ENCODE results near the gene NAA38.
"Not testable (repeated sequence)": the region's sequence is repeated elsewhere in the genome, so short reads cannot be mapped to it uniquely, and the experiment has no call there.

DNA sequence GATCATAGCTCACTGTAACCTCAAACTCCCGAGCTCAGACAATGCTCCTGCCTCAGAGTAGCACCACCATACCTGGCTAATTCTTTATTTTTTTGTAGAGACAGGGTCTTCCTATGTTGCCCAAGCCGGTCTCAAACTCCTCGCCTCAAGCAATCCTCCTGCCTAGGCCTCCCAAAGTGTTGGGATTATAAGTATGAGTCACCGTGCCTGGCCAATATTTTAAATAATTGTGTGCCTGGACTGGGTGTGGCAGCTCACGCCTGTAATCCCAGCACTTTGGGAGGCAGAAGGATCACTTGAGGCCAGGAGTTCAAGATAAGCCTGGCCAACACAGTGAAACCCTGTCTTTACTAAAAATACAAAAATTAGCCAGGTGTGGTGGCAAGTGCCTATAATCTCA, 7.0 kb upstream of the NAA38 start:
- TF ChIP-seq MEIS1 (CRISPR knock-in tag; IDR thresholded peaks at IDR 0.05; ENCODE audit: borderline replicate concordance); ZNF747 (tag by site-specific recombination; IDR thresholded peaks at IDR 0.05); BCL11A (tag by site-specific recombination; IDR thresholded peaks at IDR 0.05; ENCODE audit: low read depth); ZNF664 (tag by site-specific recombination; IDR thresholded peaks at IDR 0.05); YY1 (tag by site-specific recombination; IDR thresholded peaks at IDR 0.05); ZBTB21 (tag by site-specific recombination; IDR thresholded peaks at IDR 0.05); KLF10 (tag by site-specific recombination; IDR thresholded peaks at IDR 0.05); ZNF76 (tag by site-specific recombination; IDR thresholded peaks at IDR 0.05; ENCODE audit: borderline replicate concordance, low read depth): not testable (repeated sequence)
- TF ChIP-seq, protein P1, sequence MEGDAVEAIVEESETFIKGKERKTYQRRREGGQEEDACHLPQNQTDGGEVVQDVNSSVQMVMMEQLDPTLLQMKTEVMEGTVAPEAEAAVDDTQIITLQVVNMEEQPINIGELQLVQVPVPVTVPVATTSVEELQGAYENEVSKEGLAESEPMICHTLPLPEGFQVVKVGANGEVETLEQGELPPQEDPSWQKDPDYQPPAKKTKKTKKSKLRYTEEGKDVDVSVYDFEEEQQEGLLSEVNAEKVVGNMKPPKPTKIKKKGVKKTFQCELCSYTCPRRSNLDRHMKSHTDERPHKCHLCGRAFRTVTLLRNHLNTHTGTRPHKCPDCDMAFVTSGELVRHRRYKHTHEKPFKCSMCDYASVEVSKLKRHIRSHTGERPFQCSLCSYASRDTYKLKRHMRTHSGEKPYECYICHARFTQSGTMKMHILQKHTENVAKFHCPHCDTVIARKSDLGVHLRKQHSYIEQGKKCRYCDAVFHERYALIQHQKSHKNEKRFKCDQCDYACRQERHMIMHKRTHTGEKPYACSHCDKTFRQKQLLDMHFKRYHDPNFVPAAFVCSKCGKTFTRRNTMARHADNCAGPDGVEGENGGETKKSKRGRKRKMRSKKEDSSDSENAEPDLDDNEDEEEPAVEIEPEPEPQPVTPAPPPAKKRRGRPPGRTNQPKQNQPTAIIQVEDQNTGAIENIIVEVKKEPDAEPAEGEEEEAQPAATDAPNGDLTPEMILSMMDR (tag by site-specific recombination; IDR thresholded peaks at IDR 0.05): not testable (repeated sequence)
- TF ChIP-seq, protein P2, sequence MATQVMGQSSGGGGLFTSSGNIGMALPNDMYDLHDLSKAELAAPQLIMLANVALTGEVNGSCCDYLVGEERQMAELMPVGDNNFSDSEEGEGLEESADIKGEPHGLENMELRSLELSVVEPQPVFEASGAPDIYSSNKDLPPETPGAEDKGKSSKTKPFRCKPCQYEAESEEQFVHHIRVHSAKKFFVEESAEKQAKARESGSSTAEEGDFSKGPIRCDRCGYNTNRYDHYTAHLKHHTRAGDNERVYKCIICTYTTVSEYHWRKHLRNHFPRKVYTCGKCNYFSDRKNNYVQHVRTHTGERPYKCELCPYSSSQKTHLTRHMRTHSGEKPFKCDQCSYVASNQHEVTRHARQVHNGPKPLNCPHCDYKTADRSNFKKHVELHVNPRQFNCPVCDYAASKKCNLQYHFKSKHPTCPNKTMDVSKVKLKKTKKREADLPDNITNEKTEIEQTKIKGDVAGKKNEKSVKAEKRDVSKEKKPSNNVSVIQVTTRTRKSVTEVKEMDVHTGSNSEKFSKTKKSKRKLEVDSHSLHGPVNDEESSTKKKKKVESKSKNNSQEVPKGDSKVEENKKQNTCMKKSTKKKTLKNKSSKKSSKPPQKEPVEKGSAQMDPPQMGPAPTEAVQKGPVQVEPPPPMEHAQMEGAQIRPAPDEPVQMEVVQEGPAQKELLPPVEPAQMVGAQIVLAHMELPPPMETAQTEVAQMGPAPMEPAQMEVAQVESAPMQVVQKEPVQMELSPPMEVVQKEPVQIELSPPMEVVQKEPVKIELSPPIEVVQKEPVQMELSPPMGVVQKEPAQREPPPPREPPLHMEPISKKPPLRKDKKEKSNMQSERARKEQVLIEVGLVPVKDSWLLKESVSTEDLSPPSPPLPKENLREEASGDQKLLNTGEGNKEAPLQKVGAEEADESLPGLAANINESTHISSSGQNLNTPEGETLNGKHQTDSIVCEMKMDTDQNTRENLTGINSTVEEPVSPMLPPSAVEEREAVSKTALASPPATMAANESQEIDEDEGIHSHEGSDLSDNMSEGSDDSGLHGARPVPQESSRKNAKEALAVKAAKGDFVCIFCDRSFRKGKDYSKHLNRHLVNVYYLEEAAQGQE (tag by site-specific recombination; IDR thresholded peaks at IDR 0.05): not testable (repeated sequence)
- TF ChIP-seq, protein P3, sequence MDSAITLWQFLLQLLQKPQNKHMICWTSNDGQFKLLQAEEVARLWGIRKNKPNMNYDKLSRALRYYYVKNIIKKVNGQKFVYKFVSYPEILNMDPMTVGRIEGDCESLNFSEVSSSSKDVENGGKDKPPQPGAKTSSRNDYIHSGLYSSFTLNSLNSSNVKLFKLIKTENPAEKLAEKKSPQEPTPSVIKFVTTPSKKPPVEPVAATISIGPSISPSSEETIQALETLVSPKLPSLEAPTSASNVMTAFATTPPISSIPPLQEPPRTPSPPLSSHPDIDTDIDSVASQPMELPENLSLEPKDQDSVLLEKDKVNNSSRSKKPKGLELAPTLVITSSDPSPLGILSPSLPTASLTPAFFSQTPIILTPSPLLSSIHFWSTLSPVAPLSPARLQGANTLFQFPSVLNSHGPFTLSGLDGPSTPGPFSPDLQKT (IDR thresholded peaks at IDR 0.05; ENCODE audit: borderline replicate concordance, low read depth, low read length): not testable (repeated sequence)

Data from HEK293 (cell line).